KG1 (cell line): ENCODE data around the gene CDH12.

Experiments used
- DNase-seq: peaks from one replicate; lab custom pipeline; 2025; lab: John Stamatoyannopoulos, UW

CDH12 gene

GRCh38 chr5:21820527-21820926, 1032.6 kb downstream of the CDH12 start:
- no peak for DNase-seq

DNA sequence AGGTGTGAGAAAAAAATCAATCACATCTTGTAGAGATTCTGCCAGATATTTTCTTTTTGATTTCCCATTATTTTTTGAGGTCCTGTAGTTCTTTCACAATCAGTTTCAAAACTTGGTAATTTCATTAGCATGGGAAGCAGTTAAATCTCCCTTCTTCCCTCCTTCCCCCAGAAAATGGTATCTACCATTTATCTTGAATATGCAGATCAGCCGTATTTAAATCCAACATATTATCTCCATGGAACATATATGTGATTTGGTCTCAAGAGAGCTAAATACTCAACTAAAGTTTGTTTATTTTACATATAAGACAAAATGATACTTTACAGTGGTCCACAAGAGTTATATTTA, 1034.8 kb downstream of the CDH12 start:
- no peak for DNase-seq

GRCh38 chr5:21817668-21818369, 1035.3 kb downstream of the CDH12 start:
- DNase-seq, result no peak

- DNase-seq, result peak; percentile 4
Measured at GRCh38 chr5:21810737-21811316, 1042.3 kb downstream of the CDH12 start.

DNA sequence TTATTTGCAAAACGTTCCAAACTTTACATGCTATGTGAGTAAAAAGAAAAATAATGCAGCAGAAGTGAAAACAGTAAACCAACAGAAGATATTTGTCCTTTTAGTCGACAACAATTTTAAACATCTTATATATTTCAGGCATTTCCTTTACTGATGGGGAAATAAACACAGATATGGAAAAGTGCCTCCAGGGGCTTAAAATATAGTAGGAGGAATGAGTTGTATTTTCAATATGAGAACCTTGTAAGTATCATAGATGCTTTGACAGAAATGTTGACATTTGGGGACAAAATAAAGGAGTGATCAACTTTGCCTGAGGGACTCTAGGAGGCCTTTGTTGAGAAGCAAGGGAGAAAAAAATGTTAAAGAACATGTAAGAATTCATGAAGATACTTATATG, 1043.5 kb downstream of the CDH12 start:
- no peak for DNase-seq

DNA sequence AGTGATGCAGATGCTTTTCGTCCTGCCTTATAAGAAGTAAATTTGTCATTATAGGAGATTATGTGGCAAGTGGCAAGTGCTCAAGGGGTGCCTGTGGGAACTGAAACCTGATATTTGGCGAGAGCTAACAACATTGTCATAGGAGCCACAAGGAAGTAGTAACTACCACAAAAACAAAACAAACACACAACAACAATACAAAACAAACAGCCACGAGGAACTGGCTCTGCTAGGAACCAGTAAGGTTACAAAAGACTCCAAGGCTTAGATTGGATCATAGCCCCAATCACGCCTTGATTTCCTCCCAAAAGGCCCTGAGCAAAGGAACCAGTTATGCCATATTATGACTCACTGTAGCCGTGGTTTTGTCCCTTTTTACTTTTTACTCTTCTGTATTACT, 1045.2 kb downstream of the CDH12 start:
- no peak for DNase-seq

DNA sequence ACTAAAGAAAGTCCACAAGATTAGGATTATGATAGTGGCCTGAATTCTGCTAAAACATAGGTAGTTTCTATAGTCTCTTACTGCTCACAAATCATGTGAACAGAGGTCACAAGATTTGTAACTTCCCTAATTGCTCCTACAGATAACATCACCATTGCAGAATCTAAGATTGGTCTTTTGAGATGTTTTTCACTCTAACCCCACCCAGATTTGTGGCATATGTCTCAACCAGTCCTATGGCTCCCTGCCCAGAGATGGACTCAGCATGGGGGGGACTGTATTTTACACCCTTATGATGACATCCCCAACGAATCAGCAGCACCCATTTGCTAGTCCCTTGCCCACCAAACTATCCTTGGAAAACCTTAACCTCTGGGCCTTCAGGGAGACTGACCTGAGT, 1046.2 kb downstream of the CDH12 start:
- DNase-seq, result no peak

GRCh38 chr5:21806271-21806670, 1046.9 kb downstream of the CDH12 start:
- no peak for DNase-seq

DNA sequence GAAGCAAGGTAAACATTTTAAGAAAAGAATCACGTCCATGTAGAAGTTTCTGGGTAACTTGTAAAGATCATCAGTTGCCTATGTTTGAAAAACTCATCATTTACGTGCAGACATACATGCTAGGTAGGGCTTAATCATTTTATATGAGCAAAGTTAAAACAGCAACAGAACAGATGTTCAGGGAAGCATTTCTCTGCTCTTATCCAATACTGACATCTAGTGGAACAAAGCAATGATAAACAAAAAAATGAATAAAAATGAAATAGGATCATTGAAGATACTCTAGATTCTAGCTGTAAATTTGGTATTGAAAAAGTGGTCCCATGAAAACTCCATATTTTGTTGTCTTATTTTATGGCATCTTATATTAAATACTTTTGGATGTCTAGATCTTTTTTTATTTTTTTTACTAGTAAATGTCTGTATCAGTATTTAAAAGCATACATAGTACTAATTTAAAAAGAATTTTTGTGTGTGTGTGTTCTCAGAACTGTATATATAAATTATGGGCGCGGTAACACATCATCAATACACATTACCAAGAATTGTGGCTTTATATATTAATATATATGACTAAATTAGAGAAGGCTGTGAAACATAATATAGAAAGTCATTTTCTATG, 1050.2 kb downstream of the CDH12 start:
- no peak for DNase-seq

DNA sequence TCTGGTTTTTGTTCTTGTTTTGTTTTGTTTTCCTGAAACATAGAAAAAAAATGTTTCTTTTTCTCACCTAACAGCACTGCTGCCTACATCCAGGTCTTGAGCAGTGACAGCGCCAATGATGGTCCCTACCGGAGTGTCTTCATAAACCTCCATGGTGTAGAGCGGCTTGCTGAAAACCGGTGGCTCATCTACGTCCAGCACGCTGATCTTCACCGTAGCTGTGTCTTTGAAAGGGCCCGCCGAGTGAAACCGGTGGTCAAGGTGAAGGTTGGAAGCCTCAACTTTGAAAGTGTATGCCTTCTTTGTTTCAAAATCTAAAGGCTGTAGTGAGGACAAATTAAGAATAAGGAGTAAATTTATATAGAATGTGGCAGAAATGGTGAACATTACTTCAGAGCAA, 1051.0 kb downstream of the CDH12 start:
- DNase-seq, result no peak

- no peak for DNase-seq
Measured at GRCh38 chr5:21792748-21793147, 1060.4 kb downstream of the CDH12 start.

DNA sequence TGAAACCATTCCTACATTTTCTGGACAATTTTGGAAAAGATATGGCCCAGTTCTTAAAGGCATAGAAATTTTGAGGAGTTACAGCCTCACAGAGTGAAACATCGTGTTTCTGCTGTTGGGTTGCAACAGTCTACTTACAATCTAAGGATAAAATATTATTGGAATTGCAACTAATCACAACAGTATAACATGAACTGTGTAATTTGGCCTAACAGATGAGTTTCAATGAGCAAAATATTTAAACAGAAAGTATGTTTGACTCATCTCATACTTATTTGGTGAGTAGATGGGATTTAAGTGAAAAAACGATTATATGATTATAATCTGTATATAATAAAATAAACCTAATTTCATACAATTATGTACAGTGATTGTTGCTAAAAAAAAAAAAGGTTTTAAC, 1061.8 kb downstream of the CDH12 start:
- no peak for DNase-seq

DNA sequence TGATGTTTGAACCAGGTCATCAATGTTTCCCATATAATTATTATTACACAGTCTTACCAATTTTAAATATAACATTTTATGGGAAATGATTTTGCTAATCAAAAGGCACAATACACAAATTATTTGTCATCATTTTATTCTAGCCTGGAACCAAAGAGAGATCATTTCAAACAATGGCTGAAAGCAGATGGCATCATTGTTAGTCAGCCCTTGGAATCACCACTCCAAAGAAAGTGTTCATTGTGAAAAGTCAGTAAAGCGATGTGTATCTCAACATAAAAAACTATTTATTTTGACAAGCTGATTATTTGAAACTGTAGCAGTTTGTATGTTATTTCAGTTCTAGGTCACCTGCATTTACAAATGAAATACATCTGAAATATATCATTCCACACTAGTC, 1068.7 kb downstream of the CDH12 start:
- no peak for DNase-seq

- no peak for DNase-seq
Measured at GRCh38 chr5:21783074-21783679, 1070.0 kb downstream of the CDH12 start.

- DNase-seq, result no peak
Measured at GRCh38 chr5:21776466-21776865, 1076.7 kb downstream of the CDH12 start.

GRCh38 chr5:21774801-21775200, 1078.3 kb downstream of the CDH12 start:
- no peak for DNase-seq

- DNase-seq, result no peak
Measured at GRCh38 chr5:21774281-21774680, 1078.9 kb downstream of the CDH12 start.

- no peak for DNase-seq
Measured at GRCh38 chr5:21773456-21773855, 1079.7 kb downstream of the CDH12 start.

- DNase-seq, result no peak
Measured at GRCh38 chr5:21765406-21765805, 1087.7 kb downstream of the CDH12 start.

- DNase-seq, result no peak
Measured at GRCh38 chr5:21739096-21739495, 1114.0 kb downstream of the CDH12 start.

DNA sequence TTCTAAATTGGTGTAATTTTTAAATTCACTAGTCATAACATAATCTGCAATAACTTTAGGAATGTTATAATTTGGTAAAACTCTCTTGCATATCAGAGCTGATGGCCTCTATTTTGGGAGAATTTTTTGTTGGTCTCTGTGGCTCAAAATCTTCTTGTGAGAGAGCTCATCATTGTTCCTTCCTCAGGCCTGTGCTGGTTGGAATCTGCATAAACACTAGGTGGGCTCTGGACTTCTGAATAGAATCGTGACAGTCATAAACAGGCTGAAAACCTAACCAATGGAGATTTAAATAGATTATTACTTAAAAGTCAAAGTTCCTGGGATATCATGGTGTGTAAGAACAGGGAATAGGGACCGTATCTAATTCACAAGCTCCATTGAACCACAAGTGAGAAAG, 1129.6 kb downstream of the CDH12 start:
- DNase-seq, result no peak

DNA sequence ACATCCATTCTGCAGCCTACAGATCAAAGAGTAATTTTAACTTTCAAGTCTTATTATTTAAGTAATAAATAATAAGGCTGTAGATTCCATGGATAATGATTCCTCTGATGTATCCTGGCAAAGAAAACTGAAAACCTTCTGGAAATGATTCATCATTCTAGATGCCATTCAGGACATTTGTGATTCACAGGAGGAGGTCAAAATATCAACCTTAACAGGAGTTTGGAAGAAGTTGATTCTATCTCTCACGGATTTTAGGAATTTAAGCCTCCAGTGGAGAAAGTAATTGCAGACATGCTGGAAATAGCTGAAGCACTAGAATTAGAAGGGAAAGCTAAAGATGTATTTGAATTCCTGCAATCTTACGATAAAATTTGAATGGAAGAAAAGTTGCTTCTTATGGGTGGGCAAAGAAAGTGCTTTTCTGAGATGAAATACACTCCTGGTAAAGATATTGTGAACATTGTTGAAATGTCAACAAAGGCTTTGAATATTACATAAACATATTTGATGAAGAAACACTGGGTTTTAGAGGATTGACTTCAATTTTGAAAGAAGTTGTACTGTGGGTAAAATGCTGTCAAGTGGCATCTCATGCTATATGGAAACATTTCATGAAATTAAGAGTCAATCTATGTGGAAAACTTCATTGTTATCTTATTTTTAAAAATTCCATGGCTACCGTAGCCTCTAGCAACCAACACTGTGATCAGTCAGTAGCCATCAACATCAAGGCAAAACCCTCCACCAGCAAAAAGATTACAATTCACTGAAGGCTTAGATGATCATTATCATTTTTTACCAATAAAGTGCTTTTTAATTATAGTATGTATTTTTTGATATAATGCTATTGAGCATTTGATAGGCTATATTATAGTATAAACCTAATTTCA, 1141.0 kb downstream of the CDH12 start:
- no peak for DNase-seq
